Stimulated activated CD4-positive, alpha-beta T cell treated with anti-CD3 and anti-CD28 coated beads, Interleukin-12 subunit alpha, Interleukin-12 subunit beta, amount 100 ng/mL, for 48 hours (primary cell): ENCODE results near the gene LAMTOR1.

Experiments
- DNase-seq, 3 donors: peaks; one replicate each; pipeline ENCODE4 v3.0.0-alpha.2; 2020; ENCODE audit warnings: low read depth in 2 of 3, low spot score in 1 of 3

The LAMTOR1 gene

GRCh38 chr11:72119198-72119597 is 16.1 kb upstream of the LAMTOR1 start:
- no peak for DNase-seq

- DNase-seq: no peak
These were observed 13.1 kb upstream of the LAMTOR1 start for GRCh38 chr11:72116019-72116755.

- DNase-seq: no peak
These were observed 11.5 kb upstream of the LAMTOR1 start for GRCh38 chr11:72114570-72114969.

GRCh38 chr11:72112978-72113808 is 10.1 kb upstream of the LAMTOR1 start:
- DNase-seq: no peak

- peak; percentile 98 to 99 (median 98) for DNase-seq
These were observed 9.3 kb upstream of the LAMTOR1 start, which contains the start of gene ANAPC15 for GRCh38 chr11:72112143-72112977. ANAPC15 (minus strand) TSS chr11:72112695; CDS start chr11:72111276, 1,419 bp downstream.

- DNase-seq: no peak
These were observed 8.4 kb upstream of the LAMTOR1 start for GRCh38 chr11:72111300-72112142.

- DNase-seq: no peak
These were observed 2.8 kb upstream of the LAMTOR1 start, which contains the start of gene TOMT for GRCh38 chr11:72105888-72106287. TOMT (plus strand) TSS chr11:72105924; CDS start chr11:72105952, 28 bp downstream.

GRCh38 chr11:72103754-72104167 is 664 bp upstream of the LAMTOR1 start:
- DNase-seq: no peak

GRCh38 chr11:72102631-72102945 is 509 bp downstream of the LAMTOR1 start:
- no peak for DNase-seq

GRCh38 chr11:72102162-72102561 is 935 bp downstream of the LAMTOR1 start:
- no peak for DNase-seq

- no peak for DNase-seq
These were observed 2.6 kb downstream of the LAMTOR1 start for GRCh38 chr11:72100462-72100861.

GRCh38 chr11:72100009-72100408 is 3.1 kb downstream of the LAMTOR1 start:
- DNase-seq: no peak

GRCh38 chr11:72098741-72099140 is 4.4 kb downstream of the LAMTOR1 start:
- DNase-seq: no peak

GRCh38 chr11:72091292-72091691 is 11.8 kb downstream of the LAMTOR1 start:
- peak in 2 of 3 donors; percentile 34 to 65 for DNase-seq

GRCh38 chr11:72088076-72088808 is 14.9 kb downstream of the LAMTOR1 start:
- DNase-seq: no peak

- DNase-seq: no peak
These were observed 17.3 kb downstream of the LAMTOR1 start for GRCh38 chr11:72085621-72086351.

- no peak for DNase-seq
These were observed 18.1 kb downstream of the LAMTOR1 start for GRCh38 chr11:72084965-72085364.

GRCh38 chr11:72084076-72084475 is 19.0 kb downstream of the LAMTOR1 start:
- no peak for DNase-seq

GRCh38 chr11:72083414-72083813 is 19.7 kb downstream of the LAMTOR1 start:
- DNase-seq: no peak
